ENCODE data around the gene SWI5. TPM values are rescaled to one million over a fixed set of nuclear protein-coding genes. Genes with fewer than 3 reads are reported as not detected.

Gene SWI5
- total RNA-seq, 1 donor from 2014 or later: 29.2 TPM

DNA sequence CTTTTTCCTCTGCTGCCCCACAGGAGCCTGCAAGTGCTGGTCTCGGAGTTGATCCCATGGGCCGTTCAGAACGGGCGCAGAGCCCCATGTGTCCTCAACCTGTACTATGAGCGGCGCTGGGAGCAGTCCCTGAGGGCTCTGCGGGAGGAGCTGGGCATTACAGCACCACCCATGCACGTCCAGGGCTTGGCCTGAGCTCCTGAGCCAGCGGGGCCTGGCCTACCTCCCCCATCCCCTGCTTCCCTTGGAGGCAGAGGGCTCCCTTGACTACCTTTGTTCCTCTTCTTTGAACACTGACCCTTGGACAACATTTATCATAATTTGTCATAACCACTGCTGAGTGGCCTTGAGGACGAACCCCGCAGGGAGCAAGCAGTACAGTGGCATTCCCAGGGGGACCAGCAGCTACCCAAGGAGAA is 57.4 kb downstream of the SWI5 start:
- H3K27me3 Mint-ChIP-seq (ENCODE audit: low read depth, unreplicated experiment): no peaks in the 10 kb centered on the region
- Histone ChIP-seq H4K20me1 (ENCODE audit: insufficient read depth, low read length) (no peaks in the 10 kb centered on the region), H3K27ac (ENCODE audit: low read depth, low read length) (no peak overlapping the region), H3K36me3 (ENCODE audit: insufficient read depth, low read length) (peaks cover 10% of the 10 kb centered on the region), H3K9ac (ENCODE audit: low read length) (no peak overlapping the region), H3K9me3 (ENCODE audit: insufficient read depth, low read depth, low read length) (no peaks in the 10 kb centered on the region), H3K27me3 (ENCODE audit: insufficient read depth, low read length) (no peaks in the 10 kb centered on the region), H3K4me3 (ENCODE audit: insufficient read depth, low read depth, low read length) (no peak overlapping the region), H3K4me1 (ENCODE audit: insufficient read depth, low read length) (no peaks in the 10 kb centered on the region), H3K79me2 (ENCODE audit: insufficient read depth, low read length) (no peaks in the 10 kb centered on the region), H3K4me2 (ENCODE audit: low read length) (no peak overlapping the region), H2AFZ (ENCODE audit: low read depth, low read length) (no peak overlapping the region)
- no peak overlapping the region for H3K4me3 Mint-ChIP-seq (ENCODE audit: unreplicated experiment)
- TF ChIP-seq, protein P1, sequence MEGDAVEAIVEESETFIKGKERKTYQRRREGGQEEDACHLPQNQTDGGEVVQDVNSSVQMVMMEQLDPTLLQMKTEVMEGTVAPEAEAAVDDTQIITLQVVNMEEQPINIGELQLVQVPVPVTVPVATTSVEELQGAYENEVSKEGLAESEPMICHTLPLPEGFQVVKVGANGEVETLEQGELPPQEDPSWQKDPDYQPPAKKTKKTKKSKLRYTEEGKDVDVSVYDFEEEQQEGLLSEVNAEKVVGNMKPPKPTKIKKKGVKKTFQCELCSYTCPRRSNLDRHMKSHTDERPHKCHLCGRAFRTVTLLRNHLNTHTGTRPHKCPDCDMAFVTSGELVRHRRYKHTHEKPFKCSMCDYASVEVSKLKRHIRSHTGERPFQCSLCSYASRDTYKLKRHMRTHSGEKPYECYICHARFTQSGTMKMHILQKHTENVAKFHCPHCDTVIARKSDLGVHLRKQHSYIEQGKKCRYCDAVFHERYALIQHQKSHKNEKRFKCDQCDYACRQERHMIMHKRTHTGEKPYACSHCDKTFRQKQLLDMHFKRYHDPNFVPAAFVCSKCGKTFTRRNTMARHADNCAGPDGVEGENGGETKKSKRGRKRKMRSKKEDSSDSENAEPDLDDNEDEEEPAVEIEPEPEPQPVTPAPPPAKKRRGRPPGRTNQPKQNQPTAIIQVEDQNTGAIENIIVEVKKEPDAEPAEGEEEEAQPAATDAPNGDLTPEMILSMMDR (IDR thresholded peaks at IDR 0.05; ENCODE audit: insufficient read depth, low read depth, low read length): no peak
- no peak for TF ChIP-seq EZH2 (IDR thresholded peaks at IDR 0.05; ENCODE audit: insufficient read depth, low read length)
- no peaks in the 10 kb centered on the region for H3K9me3 Mint-ChIP-seq (ENCODE audit: unreplicated experiment)
- FAIRE-seq: no peak
- no peak overlapping the region for H3K27ac Mint-ChIP-seq (ENCODE audit: unreplicated experiment)
- H3K4me1 Mint-ChIP-seq (ENCODE audit: low read depth, unreplicated experiment): no peaks in the 10 kb centered on the region
- DNase-seq (ENCODE audit: low read depth): no peak
- H3K36me3 Mint-ChIP-seq (ENCODE audit: low read depth, unreplicated experiment): peaks cover 18% of the 10 kb centered on the region

GRCh38 chr9:128335161-128335560 is 59.1 kb downstream of the SWI5 start:
- no peaks in the 10 kb centered on the region for H3K79me2 ChIP-seq (ENCODE audit: insufficient read depth, low read length)
- no peak overlapping the region for H2AFZ ChIP-seq (ENCODE audit: low read depth, low read length)
- H3K9ac ChIP-seq (ENCODE audit: low read length): no peak overlapping the region
- no peaks in the 10 kb centered on the region for H3K9me3 ChIP-seq (ENCODE audit: insufficient read depth, low read depth, low read length)
- Mint-ChIP-seq H3K9me3 (ENCODE audit: unreplicated experiment) (no peaks in the 10 kb centered on the region), H3K27ac (ENCODE audit: unreplicated experiment) (no peak overlapping the region), H3K27me3 (ENCODE audit: low read depth, unreplicated experiment) (no peaks in the 10 kb centered on the region), H3K36me3 (ENCODE audit: low read depth, unreplicated experiment) (peaks cover 15% of the 10 kb centered on the region), H3K4me1 (ENCODE audit: low read depth, unreplicated experiment) (no peaks in the 10 kb centered on the region), H3K4me3 (ENCODE audit: unreplicated experiment) (no peak overlapping the region)
- no peaks in the 10 kb centered on the region for H3K4me1 ChIP-seq (ENCODE audit: insufficient read depth, low read length)
- TF ChIP-seq EZH2 (IDR thresholded peaks at IDR 0.05; ENCODE audit: insufficient read depth, low read length): no peak
- TF ChIP-seq, protein P1 (IDR thresholded peaks at IDR 0.05; ENCODE audit: insufficient read depth, low read depth, low read length): no peak
- no peak overlapping the region for H3K4me3 ChIP-seq (ENCODE audit: insufficient read depth, low read depth, low read length)
- FAIRE-seq: no peak
- H4K20me1 ChIP-seq (ENCODE audit: insufficient read depth, low read length): no peaks in the 10 kb centered on the region
- H3K27ac ChIP-seq (ENCODE audit: low read depth, low read length): no peak overlapping the region
- no peaks in the 10 kb centered on the region for H3K27me3 ChIP-seq (ENCODE audit: insufficient read depth, low read length)
- H3K4me2 ChIP-seq (ENCODE audit: low read length): no peak overlapping the region
- peaks cover 9% of the 10 kb centered on the region for H3K36me3 ChIP-seq (ENCODE audit: insufficient read depth, low read length)
- DNase-seq (ENCODE audit: low read depth): no peak

GRCh38 chr9:128335914-128336313 is 59.8 kb downstream of the SWI5 start:
- TF ChIP-seq EZH2 (IDR thresholded peaks at IDR 0.05; ENCODE audit: insufficient read depth, low read length): no peak
- TF ChIP-seq, protein P1 (IDR thresholded peaks at IDR 0.05; ENCODE audit: insufficient read depth, low read depth, low read length): no peak

More at GRCh38 chr9:128335914-128336313, 59.8 kb downstream of the SWI5 start:
- H3K36me3 ChIP-seq (ENCODE audit: insufficient read depth, low read length): peaks cover 9% of the 10 kb centered on the region
- no peak overlapping the region for H3K27ac ChIP-seq (ENCODE audit: low read depth, low read length)
- H2AFZ ChIP-seq (ENCODE audit: low read depth, low read length): no peak overlapping the region
- DNase-seq (ENCODE audit: low read depth) (no peak), FAIRE-seq (no peak)
- Mint-ChIP-seq H3K27me3 (ENCODE audit: low read depth, unreplicated experiment) (no peaks in the 10 kb centered on the region), H3K9me3 (ENCODE audit: unreplicated experiment) (no peaks in the 10 kb centered on the region), H3K36me3 (ENCODE audit: low read depth, unreplicated experiment) (peaks cover 14% of the 10 kb centered on the region), H3K4me3 (ENCODE audit: unreplicated experiment) (no peak overlapping the region), H3K4me1 (ENCODE audit: low read depth, unreplicated experiment) (no peaks in the 10 kb centered on the region), H3K27ac (ENCODE audit: unreplicated experiment) (no peak overlapping the region)
- no peaks in the 10 kb centered on the region for H3K9me3 ChIP-seq (ENCODE audit: insufficient read depth, low read depth, low read length)
- no peaks in the 10 kb centered on the region for H4K20me1 ChIP-seq (ENCODE audit: insufficient read depth, low read length)
- no peak overlapping the region for H3K4me3 ChIP-seq (ENCODE audit: insufficient read depth, low read depth, low read length)
- peaks cover 2% of the 10 kb centered on the region for H3K79me2 ChIP-seq (ENCODE audit: insufficient read depth, low read length)
- H3K4me1 ChIP-seq (ENCODE audit: insufficient read depth, low read length): no peaks in the 10 kb centered on the region
- H3K27me3 ChIP-seq (ENCODE audit: insufficient read depth, low read length): no peaks in the 10 kb centered on the region
- H3K4me2 ChIP-seq (ENCODE audit: low read length): no peak overlapping the region
- H3K9ac ChIP-seq (ENCODE audit: low read length): no peak overlapping the region

Measured in astrocyte (in vitro differentiated cells and primary cell).